Tibial artery (tissue), 4 donors: ENCODE measurements around the gene PDE4B.

Source experiments
- DNase-seq, 2 donors: peaks; one replicate each; pipeline ENCODE4 v3.0.0-alpha.2; 2019
- H3K27ac ChIP-seq, 2 donors: fragments of 200-600 bp; sonication (generic) in 1 of 2; 1 replicate in 1 of 2; 2 replicates in 1 of 2; pipeline ENCODE4 v1.5.1; 2018 to 2019; ENCODE audit warnings: mild to moderate bottlenecking in 1 of 2
- H3K27me3 ChIP-seq, 2 donors: fragments of 200-600 bp; sonication (generic) in 1 of 2; one replicate each; pipeline versions ENCODE4 v1.5.1 to v1.6.0; 2016 to 2019
- H3K36me3 ChIP-seq, 3 donors: fragments of 200-600 bp; sonication (generic) in 2 of 3; one replicate each; pipeline ENCODE4 v1.5.1; 2016 to 2019; ENCODE audit warnings: mild to moderate bottlenecking in 2 of 3
- H3K4me1 ChIP-seq, 4 donors: fragments of 200-600 bp; sonication (generic) in 2 of 4; 1 replicate in 3 of 4; 2 replicates in 1 of 4; pipeline ENCODE4 v1.5.1; 2016 to 2019
- H3K4me3 ChIP-seq, 2 donors: fragments of 200-600 bp; sonication (generic) in 1 of 2; 1 replicate in 1 of 2; 2 replicates in 1 of 2; pipeline ENCODE4 v1.5.1; 2018 to 2019; ENCODE audit warnings: mild to moderate bottlenecking in 2 of 2
- H3K9me3 ChIP-seq, 3 donors: fragments of 200-600 bp; sonication (generic) in 1 of 3; one replicate each; pipeline ENCODE4 v1.5.1; 2016 to 2019
- CTCF ChIP-seq, 2 experiments: fragments of 200-600 bp in 1 of 2; fragments of 450-650 bp in 1 of 2; IDR thresholded peaks; one replicate each; pipeline ENCODE4 v1.5.1; 2017 to 2019; ENCODE audit warnings: antibody characterized with exemption in 2 of 2, mild to moderate bottlenecking in 1 of 2, moderate library complexity in 1 of 2
- intact Hi-C: fragments of 100-400 bp; cut with DNase I; formaldehyde crosslinking; loops from one replicate; pipeline ENCODE4 v1.15.0; 2023; ENCODE audit warnings: low total_unique reads

PDE4B gene

GRCh38 chr1:66166753-66167152 lies 374.1 kb downstream of the PDE4B start:
- Histone ChIP-seq H3K9me3 (no peaks in the 10 kb centered on the region), H3K4me3 (no peak overlapping the region), H3K27ac (no peak overlapping the region), H3K36me3 (no peaks in the 10 kb centered on the region), H3K27me3 (no peaks in the 10 kb centered on the region), H3K4me1 (no peaks in the 10 kb centered on the region)
- TF ChIP-seq CTCF (IDR thresholded peaks at IDR 0.05), result no peak
- no peak for DNase-seq
- intact Hi-C loops, result no loop called here

- no peak for DNase-seq
- no peaks in the 10 kb centered on the region for H3K36me3 ChIP-seq
- H3K4me3 ChIP-seq, result no peak overlapping the region
- no peaks in the 10 kb centered on the region for H3K4me1 ChIP-seq
- intact Hi-C loops, result no loop called here
- H3K9me3 ChIP-seq, result no peaks in the 10 kb centered on the region
- no peak overlapping the region for H3K27ac ChIP-seq
- no peak for TF ChIP-seq CTCF (IDR thresholded peaks at IDR 0.05)
- H3K27me3 ChIP-seq, result no peaks in the 10 kb centered on the region
These were observed 374.6 kb downstream of the PDE4B start for GRCh38 chr1:66167267-66167666.

- intact Hi-C loops, result no loop called here
- no peak overlapping the region for H3K4me3 ChIP-seq
- H3K27me3 ChIP-seq, result no peaks in the 10 kb centered on the region
- H3K9me3 ChIP-seq, result no peaks in the 10 kb centered on the region
- H3K36me3 ChIP-seq, result no peaks in the 10 kb centered on the region
- no peak for TF ChIP-seq CTCF (IDR thresholded peaks at IDR 0.05)
- no peaks in the 10 kb centered on the region for H3K4me1 ChIP-seq
- H3K27ac ChIP-seq, result no peak overlapping the region
- DNase-seq, result no peak
These were observed 375.8 kb downstream of the PDE4B start for GRCh38 chr1:66168467-66168887.

- H3K9me3 ChIP-seq, result no peaks in the 10 kb centered on the region
- no peaks in the 10 kb centered on the region for H3K27me3 ChIP-seq
- no peak overlapping the region for H3K4me3 ChIP-seq
- H3K4me1 ChIP-seq, result no peaks in the 10 kb centered on the region
- no peak overlapping the region for H3K27ac ChIP-seq
- intact Hi-C loops, result no loop called here
- DNase-seq, result no peak
- no peak for TF ChIP-seq CTCF (IDR thresholded peaks at IDR 0.05)
- H3K36me3 ChIP-seq, result no peaks in the 10 kb centered on the region
These were observed 376.4 kb downstream of the PDE4B start for GRCh38 chr1:66168948-66169671.

- DNase-seq, result no peak
- intact Hi-C loops, result no loop called here
- Histone ChIP-seq H3K9me3 (no peaks in the 10 kb centered on the region), H3K36me3 (no peaks in the 10 kb centered on the region), H3K4me1 (no peaks in the 10 kb centered on the region), H3K4me3 (no peak overlapping the region), H3K27ac (no peak overlapping the region), H3K27me3 (peaks cover 0 to 3% of the 10 kb centered on the region in 2 donors)
- TF ChIP-seq CTCF (IDR thresholded peaks at IDR 0.05), result no peak
These were observed 379.6 kb downstream of the PDE4B start for GRCh38 chr1:66172272-66172671.

- H3K9me3 ChIP-seq, result no peaks in the 10 kb centered on the region
- peaks cover 0 to 3% of the 10 kb centered on the region in 2 donors for H3K27me3 ChIP-seq
- DNase-seq, result no peak
- no peaks in the 10 kb centered on the region for H3K4me1 ChIP-seq
- no peak overlapping the region for H3K27ac ChIP-seq
- H3K4me3 ChIP-seq, result no peak overlapping the region
- no peaks in the 10 kb centered on the region for H3K36me3 ChIP-seq
- TF ChIP-seq CTCF (IDR thresholded peaks at IDR 0.05), result no peak
- intact Hi-C loops, result no loop called here
These were observed 382.4 kb downstream of the PDE4B start for GRCh38 chr1:66175098-66175497.
